Measurements from ENCODE around the gene TCP11X1. TPM values are rescaled to one million over a fixed set of nuclear protein-coding genes. Genes with fewer than 3 reads are reported as not detected.
"Not testable (repeated sequence)": the region's sequence is repeated elsewhere in the genome, so short reads cannot be mapped to it uniquely, and the experiment has no call there.

The TCP11X1 gene
- total RNA-seq: 0.07 TPM in 1 of 2 replicates, not detected in the other

- not testable (repeated sequence) for H3K4me3 ChIP-seq (ENCODE audit: low read depth, low read length); DNase-seq (ENCODE audit: low read depth)
These were observed at the start of gene TCP11X1 for GRCh38 chrX:102214986-102215385. Gene TCP11X1 (plus strand): TSS chrX:102215301.

GRCh38 chrX:102185967-102186720 is 29.0 kb upstream of the TCP11X1 start:
- no peak overlapping the region for H3K4me3 ChIP-seq (ENCODE audit: low read depth, low read length)
- no peak for DNase-seq (ENCODE audit: low read depth)
- no peak for TF ChIP-seq CTCF (conservative IDR thresholded peaks at IDR 0.05; ENCODE audit: low read depth, low read length)

- not testable (repeated sequence) for DNase-seq (ENCODE audit: low read depth); H3K4me3 ChIP-seq (ENCODE audit: low read depth, low read length)
These were observed 7.2 kb upstream of the TCP11X1 start for GRCh38 chrX:102207940-102208339.

- DNase-seq (ENCODE audit: low read depth); H3K4me3 ChIP-seq (ENCODE audit: low read depth, low read length): not testable (repeated sequence)
These were observed 1.4 kb downstream of the TCP11X1 start for GRCh38 chrX:102216497-102216896.

GRCh38 chrX:102235678-102236077 is 20.6 kb downstream of the TCP11X1 start:
- not testable (repeated sequence) for DNase-seq (ENCODE audit: low read depth); H3K4me3 ChIP-seq (ENCODE audit: low read depth, low read length)

GRCh38 chrX:102240265-102240664 is 25.2 kb downstream of the TCP11X1 start:
- not testable (repeated sequence) for DNase-seq (ENCODE audit: low read depth); H3K4me3 ChIP-seq (ENCODE audit: low read depth, low read length)

GRCh38 chrX:102246893-102247292 is 31.8 kb downstream of the TCP11X1 start, which contains the start of gene NXF2:
Gene NXF2 (plus strand): TSS chrX:102247167. CDS start chrX:102307079, 59,912 bp downstream.
- not testable (repeated sequence) for H3K4me3 ChIP-seq (ENCODE audit: low read depth, low read length); DNase-seq (ENCODE audit: low read depth)

GRCh38 chrX:102272231-102272630 is 57.1 kb downstream of the TCP11X1 start:
- not testable (repeated sequence) for DNase-seq (ENCODE audit: low read depth); H3K4me3 ChIP-seq (ENCODE audit: low read depth, low read length)

Other genes with a start within 250 kb of the TCP11X1 start
- gene TCEAL2, start 89.6 kb upstream of the TCP11X1 start, total RNA-seq: 0.65 and 3.6 TPM in 2 replicates
- not detected in 2 replicates for gene TCEAL6, start 72.8 kb upstream of the TCP11X1 start, total RNA-seq
- gene BEX5, start 59.3 kb upstream of the TCP11X1 start, total RNA-seq: 1.0 and 14.0 TPM in 2 replicates
- not detected in 2 replicates for gene NXF2, start 31.9 kb downstream of the TCP11X1 start, total RNA-seq
- not detected in 2 replicates for gene NXF2B, start 224.7 kb downstream of the TCP11X1 start, total RNA-seq